GM18505 (cell line): ENCODE results near the gene ANKRD39.

Experiments
- ATAC-seq: cut with Tn5 transposase; IDR thresholded peaks from one replicate; pipeline ENCODE4 v1.9.1; 2021; ENCODE audit not compliant: unreplicated experiment
- POLR2A ChIP-seq: IDR thresholded peaks from 4 replicates; pipeline ENCODE4 v1.6.1; 2011; ENCODE audit warnings: borderline replicate concordance; ENCODE audit not compliant: insufficient read depth, insufficient read length; ENCODE audit errors: extremely low read depth

The ANKRD39 gene

GRCh38 chr2:96872591-96873349, 15.0 kb upstream of the ANKRD39 start:
- no peak for ATAC-seq

GRCh38 chr2:96870626-96871255, 12.9 kb upstream of the ANKRD39 start:
- no peak for TF ChIP-seq POLR2A
- no peak for ATAC-seq

More at GRCh38 chr2:96872591-96873349, 15.0 kb upstream of the ANKRD39 start:
- TF ChIP-seq POLR2A, result no peak

- TF ChIP-seq POLR2A, result peak; percentile 33
- ATAC-seq, result no peak
Observed at GRCh38 chr2:96869822-96870625, 12.2 kb upstream of the ANKRD39 start, which contains the start of gene SEMA4C. TSS of gene SEMA4C (minus strand) at chr2:96870080. CDS start at chr2:96867886, 2,194 bp downstream.

GRCh38 chr2:96869281-96869821, 11.5 kb upstream of the ANKRD39 start:
- TF ChIP-seq POLR2A, result no peak
- ATAC-seq, result no peak

- peak; percentile 38 for ATAC-seq
- peak; percentile 67 for TF ChIP-seq POLR2A
Observed at GRCh38 chr2:96868555-96869280, 10.9 kb upstream of the ANKRD39 start.

GRCh38 chr2:96867756-96868554, 10.1 kb upstream of the ANKRD39 start:
- peak; percentile 3 for ATAC-seq
- no peak for TF ChIP-seq POLR2A

- no peak for ATAC-seq
- TF ChIP-seq POLR2A, result no peak
Observed at GRCh38 chr2:96866986-96867755, 9.4 kb upstream of the ANKRD39 start.

- no peak for ATAC-seq
- no peak for TF ChIP-seq POLR2A
Observed at GRCh38 chr2:96866586-96866985, 8.8 kb upstream of the ANKRD39 start.

- ATAC-seq, result no peak
- no peak for TF ChIP-seq POLR2A
Observed at GRCh38 chr2:96866149-96866548, 8.3 kb upstream of the ANKRD39 start.

GRCh38 chr2:96865654-96866053, 7.8 kb upstream of the ANKRD39 start:
- no peak for ATAC-seq
- TF ChIP-seq POLR2A, result no peak
